Inferior parietal cortex (tissue), 1 donor: ENCODE results near the gene DGCR8.
"Not testable (repeated sequence)": the region's sequence is repeated elsewhere in the genome, so short reads cannot be mapped to it uniquely, and the experiment has no call there.

Experiments
- DNase-seq: peaks from one replicate; pipeline ENCODE4 v3.0.0-alpha.2; 2016; ENCODE audit errors: extremely low spot score

DGCR8 gene

GRCh38 chr22:20066617-20067383, 13.2 kb upstream of the DGCR8 start:
- no peak for DNase-seq

- not testable (repeated sequence) for DNase-seq
These were observed 12.7 kb upstream of the DGCR8 start for GRCh38 chr22:20067384-20067682.

GRCh38 chr22:20068640-20069039, 11.4 kb upstream of the DGCR8 start:
- DNase-seq: no peak

- DNase-seq: no peak
These were observed 10.6 kb upstream of the DGCR8 start for GRCh38 chr22:20069331-20070042.

GRCh38 chr22:20071524-20071972, 8.5 kb upstream of the DGCR8 start:
- no peak for DNase-seq

- no peak for DNase-seq
These were observed 3.3 kb upstream of the DGCR8 start for GRCh38 chr22:20076627-20077172.

GRCh38 chr22:20080445-20080775, 369 bp downstream of the DGCR8 start:
- peak; percentile 34 for DNase-seq

- DNase-seq: no peak
These were observed 974 bp downstream of the DGCR8 start for GRCh38 chr22:20080776-20081654.

- DNase-seq: no peak
These were observed 3.3 kb downstream of the DGCR8 start for GRCh38 chr22:20083157-20083890.

- no peak for DNase-seq
These were observed 4.0 kb downstream of the DGCR8 start for GRCh38 chr22:20083891-20084546.

GRCh38 chr22:20084547-20085413, 4.7 kb downstream of the DGCR8 start:
- no peak for DNase-seq

- DNase-seq: no peak
These were observed 5.6 kb downstream of the DGCR8 start for GRCh38 chr22:20085651-20086050.

GRCh38 chr22:20086101-20086599, 6.1 kb downstream of the DGCR8 start:
- DNase-seq: no peak

- DNase-seq: no peak
These were observed 6.7 kb downstream of the DGCR8 start for GRCh38 chr22:20086763-20087162.

- no peak for DNase-seq
These were observed 7.5 kb downstream of the DGCR8 start for GRCh38 chr22:20087319-20088262.

- DNase-seq: no peak
These were observed 8.2 kb downstream of the DGCR8 start for GRCh38 chr22:20088263-20088648.

- DNase-seq: no peak
These were observed 9.4 kb downstream of the DGCR8 start for GRCh38 chr22:20089226-20089976.
